GM13976 (cell line): ENCODE results near the gene FBN3.

Experiments used
- DNase-seq: peaks from one replicate; pipeline ENCODE4 v3.0.0; 2012; ENCODE audit warnings: low spot score
- in situ Hi-C: fragments of 300-500 bp; cut with MboI; formaldehyde crosslinking; loops from one replicate; pipeline ENCODE4 v1.12.0; 2022; ENCODE audit warnings: low sequenced_read_pairs, mixed read lengths, inconsistent platforms; ENCODE audit not compliant: unreplicated experiment
- TF ChIP-seq, protein P1 (sequence below): IDR thresholded peaks from 2 replicates; pipeline ENCODE4 v1.5.1; 2012; ENCODE audit warnings: borderline replicate concordance, mild to moderate bottlenecking; ENCODE audit not compliant: insufficient read depth; ENCODE audit errors: extremely low read depth, missing control alignments, control extremely low read depth

The FBN3 gene

DNA sequence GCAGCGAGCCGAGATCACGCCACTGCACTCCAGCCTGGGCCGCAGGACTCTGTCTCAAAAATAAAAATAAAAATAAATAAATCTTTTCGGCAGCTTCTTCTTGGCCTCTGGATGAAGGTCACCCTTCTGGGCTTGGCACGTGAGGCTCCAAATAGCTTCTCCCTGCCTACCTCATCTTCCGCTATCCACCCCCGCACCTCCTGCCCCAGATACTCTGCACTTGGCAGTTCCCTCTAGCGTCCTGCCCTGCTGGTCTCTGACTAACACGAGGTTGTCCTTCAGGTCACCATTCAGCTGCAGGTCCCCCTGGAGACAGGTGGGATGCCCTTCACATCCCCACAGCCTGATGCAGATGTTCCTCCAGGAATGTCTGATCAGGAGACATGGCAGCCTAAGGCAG lies 105.4 kb downstream of the FBN3 start:
- in situ Hi-C loops = no loop called here

DNA sequence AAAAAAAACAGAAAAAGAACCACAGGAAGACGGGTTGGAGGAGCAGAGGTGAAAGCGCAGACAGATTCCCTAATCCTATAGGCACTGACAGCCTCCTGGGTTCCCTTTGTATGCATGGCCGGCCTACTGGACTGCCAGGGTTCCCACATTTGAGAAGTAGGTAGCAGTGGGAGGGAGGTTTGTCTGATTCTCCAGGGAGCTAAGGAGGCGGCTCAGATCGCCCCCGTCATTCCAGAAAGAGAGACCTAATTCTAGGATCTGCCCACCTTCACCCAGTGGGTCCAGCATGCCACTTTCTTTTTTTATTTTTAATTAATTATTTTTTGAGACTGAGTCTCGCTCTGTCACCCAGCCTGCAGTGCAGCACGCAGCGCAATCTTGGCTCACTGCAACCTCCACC lies 106.5 kb downstream of the FBN3 start:
- in situ Hi-C loops = no loop called here
- no peak for DNase-seq
- TF ChIP-seq, protein P1, sequence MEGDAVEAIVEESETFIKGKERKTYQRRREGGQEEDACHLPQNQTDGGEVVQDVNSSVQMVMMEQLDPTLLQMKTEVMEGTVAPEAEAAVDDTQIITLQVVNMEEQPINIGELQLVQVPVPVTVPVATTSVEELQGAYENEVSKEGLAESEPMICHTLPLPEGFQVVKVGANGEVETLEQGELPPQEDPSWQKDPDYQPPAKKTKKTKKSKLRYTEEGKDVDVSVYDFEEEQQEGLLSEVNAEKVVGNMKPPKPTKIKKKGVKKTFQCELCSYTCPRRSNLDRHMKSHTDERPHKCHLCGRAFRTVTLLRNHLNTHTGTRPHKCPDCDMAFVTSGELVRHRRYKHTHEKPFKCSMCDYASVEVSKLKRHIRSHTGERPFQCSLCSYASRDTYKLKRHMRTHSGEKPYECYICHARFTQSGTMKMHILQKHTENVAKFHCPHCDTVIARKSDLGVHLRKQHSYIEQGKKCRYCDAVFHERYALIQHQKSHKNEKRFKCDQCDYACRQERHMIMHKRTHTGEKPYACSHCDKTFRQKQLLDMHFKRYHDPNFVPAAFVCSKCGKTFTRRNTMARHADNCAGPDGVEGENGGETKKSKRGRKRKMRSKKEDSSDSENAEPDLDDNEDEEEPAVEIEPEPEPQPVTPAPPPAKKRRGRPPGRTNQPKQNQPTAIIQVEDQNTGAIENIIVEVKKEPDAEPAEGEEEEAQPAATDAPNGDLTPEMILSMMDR = no peak

More for the DNA sequence above, 105.4 kb downstream of the FBN3 start:
- TF ChIP-seq, protein P1 = no peak
- DNase-seq = no peak

DNA sequence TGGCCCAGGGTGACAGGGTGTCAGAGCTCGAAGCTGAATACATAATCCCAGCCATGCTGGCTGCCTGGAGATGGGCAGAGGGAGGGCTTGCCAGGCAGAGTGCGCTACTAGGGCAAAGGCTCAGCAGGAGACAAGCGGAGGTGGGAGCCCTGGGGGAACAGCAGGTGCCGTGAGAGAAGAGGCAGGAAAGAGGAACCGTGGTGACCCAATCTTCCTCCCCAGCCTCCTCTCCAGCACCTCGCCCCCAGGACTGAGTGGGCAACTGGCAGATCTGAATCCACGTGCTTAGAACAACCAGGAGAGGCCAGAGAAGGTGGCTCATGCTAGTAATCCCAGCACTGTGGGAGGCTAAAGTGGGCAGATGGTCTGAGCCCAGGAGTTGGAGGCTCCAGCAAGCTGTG lies 107.9 kb downstream of the FBN3 start:
- TF ChIP-seq, protein P1 = no peak
- in situ Hi-C loops = no loop called here
- DNase-seq = no peak

DNA sequence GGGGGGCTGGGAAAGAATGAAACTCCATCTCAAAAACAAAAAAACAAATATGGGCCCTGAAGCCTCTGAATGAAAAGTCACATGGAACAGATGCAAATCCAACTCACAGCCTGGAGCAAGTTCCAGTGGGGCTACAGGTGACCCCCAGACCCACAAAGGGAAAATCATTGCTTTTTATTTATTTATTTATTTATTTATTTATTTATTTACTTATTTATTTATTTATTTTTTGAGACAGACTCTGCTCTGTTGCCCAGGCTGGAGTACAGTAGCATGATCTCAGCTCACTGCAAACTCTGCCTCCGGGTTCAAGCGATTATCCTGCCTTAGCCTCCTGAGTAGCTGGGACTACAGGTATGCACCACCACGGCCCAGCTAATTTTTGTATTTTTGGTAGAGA lies 110.2 kb downstream of the FBN3 start:
- in situ Hi-C loops = no loop called here
- TF ChIP-seq, protein P1 = no peak
- DNase-seq = no peak

DNA sequence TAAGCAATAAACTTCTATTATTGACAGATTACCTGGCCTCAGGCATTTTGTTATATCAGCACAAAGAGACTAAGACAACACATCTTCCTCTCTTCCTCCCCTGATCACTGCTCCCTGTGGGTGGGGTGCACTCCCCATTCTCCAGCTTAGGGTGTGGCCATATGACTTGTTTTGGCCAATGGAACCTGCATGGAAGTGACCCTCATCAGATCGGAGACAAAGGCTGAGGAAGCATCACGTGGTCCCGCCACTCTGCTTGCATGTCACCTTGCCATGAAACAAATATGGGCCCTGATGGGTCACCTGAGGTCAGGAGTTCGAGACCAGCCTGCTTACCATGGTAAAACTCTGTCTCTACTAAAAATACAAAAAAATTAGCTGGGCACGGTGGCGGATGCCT lies 110.6 kb downstream of the FBN3 start:
- in situ Hi-C loops = no loop called here
- TF ChIP-seq, protein P1 = no peak
- no peak for DNase-seq

DNA sequence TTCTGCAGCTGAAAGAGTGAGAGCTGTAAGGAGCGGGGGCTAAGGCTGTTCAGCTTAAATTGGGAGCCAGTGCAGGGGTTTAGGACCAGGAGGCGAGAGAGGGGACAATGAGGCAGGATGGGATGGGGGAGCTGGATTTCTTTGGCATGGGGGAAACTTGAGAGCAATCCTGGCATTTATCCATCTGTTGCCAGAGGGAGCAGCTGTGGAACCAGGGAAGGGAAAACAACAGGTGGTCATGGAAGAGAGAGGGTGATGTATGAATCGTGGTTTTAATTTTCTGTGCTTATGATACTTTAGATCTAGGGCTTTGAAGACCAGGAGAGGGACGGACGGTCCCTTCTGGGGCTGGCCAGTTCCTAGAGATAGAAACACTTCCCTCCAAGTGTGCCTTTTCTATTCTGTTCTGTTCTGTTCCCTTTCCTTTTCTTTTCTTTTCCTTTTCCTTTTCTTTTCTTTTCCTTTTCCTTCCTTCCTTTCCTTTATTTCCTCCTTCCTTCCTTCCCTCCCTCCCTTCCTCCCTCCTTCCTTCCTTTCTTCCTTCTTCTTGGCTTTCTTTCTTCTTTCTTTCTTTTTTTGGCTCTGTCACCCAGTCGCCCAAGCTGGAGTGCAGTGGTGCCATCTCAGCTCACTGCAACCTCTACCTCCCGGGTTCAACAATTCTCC lies 112.8 kb downstream of the FBN3 start:
- TF ChIP-seq, protein P1 = no peak
- in situ Hi-C loops = no loop called here
- DNase-seq = no peak
